Cardiac fibroblast (primary cell): ENCODE measurements around the gene ZNF316.

Experiments
- DNase-seq, 2 donors: peaks; one replicate each; pipeline versions ENCODE4 v3.0.0 to v3.0.0-alpha.2; 2010; ENCODE audit warnings: low read depth in 2 of 2
- H3K4me3 ChIP-seq, 2 donors: replicated peaks in 1 of 2; 1 replicate in 1 of 2; 2 replicates in 1 of 2; pipeline ENCODE4 v1.5.1; 2011; ENCODE audit warnings: low read depth in 2 of 2, low read length in 2 of 2, mild to moderate bottlenecking in 2 of 2, moderate library complexity in 1 of 2
- TF ChIP-seq, protein P1 (sequence below): IDR thresholded peaks from one replicate; pipeline ENCODE4 v1.5.1; 2011; ENCODE audit warnings: low read depth, mild to moderate bottlenecking, low read length, inconsistent platforms

Gene ZNF316

DNA sequence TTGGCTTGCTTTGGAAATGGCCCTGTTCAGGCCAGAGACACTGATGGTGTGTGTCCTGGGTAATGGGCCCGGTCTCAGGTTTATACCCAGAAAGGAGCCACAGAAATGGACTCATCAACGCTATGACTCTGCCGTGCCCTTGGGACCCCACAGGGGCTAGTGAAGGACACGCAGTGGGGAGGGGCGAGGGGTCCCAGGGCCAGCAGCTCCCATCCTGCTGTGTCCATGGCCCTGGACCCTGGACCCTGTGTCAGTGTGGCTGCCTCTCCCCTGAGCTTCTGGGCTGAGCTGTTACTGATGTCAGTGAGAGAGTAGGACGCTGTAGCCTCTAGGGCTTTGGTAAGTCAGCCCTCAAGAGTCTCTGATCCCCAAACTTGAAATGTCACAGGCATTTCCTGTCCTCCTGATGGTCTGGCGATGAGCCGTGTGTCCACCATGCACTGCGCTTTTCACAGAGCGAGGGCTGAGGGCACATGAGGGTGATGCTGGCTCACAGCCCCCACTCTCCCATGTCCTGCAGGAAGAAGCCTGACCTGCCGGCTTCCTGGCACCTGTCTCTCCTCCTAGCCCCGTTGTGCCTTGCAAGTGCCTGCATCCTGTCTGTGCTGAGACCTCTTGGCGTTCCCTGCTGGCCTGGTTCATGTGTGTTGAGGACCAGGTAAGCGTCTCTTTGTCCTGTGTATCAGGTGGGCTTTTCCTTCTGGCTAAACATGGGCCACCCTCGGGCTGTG lies 4.4 kb downstream of the ZNF316 start:
- DNase-seq, result no peak
- no peak overlapping the region for H3K4me3 ChIP-seq
- TF ChIP-seq, protein P1, sequence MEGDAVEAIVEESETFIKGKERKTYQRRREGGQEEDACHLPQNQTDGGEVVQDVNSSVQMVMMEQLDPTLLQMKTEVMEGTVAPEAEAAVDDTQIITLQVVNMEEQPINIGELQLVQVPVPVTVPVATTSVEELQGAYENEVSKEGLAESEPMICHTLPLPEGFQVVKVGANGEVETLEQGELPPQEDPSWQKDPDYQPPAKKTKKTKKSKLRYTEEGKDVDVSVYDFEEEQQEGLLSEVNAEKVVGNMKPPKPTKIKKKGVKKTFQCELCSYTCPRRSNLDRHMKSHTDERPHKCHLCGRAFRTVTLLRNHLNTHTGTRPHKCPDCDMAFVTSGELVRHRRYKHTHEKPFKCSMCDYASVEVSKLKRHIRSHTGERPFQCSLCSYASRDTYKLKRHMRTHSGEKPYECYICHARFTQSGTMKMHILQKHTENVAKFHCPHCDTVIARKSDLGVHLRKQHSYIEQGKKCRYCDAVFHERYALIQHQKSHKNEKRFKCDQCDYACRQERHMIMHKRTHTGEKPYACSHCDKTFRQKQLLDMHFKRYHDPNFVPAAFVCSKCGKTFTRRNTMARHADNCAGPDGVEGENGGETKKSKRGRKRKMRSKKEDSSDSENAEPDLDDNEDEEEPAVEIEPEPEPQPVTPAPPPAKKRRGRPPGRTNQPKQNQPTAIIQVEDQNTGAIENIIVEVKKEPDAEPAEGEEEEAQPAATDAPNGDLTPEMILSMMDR, result no peak

DNA sequence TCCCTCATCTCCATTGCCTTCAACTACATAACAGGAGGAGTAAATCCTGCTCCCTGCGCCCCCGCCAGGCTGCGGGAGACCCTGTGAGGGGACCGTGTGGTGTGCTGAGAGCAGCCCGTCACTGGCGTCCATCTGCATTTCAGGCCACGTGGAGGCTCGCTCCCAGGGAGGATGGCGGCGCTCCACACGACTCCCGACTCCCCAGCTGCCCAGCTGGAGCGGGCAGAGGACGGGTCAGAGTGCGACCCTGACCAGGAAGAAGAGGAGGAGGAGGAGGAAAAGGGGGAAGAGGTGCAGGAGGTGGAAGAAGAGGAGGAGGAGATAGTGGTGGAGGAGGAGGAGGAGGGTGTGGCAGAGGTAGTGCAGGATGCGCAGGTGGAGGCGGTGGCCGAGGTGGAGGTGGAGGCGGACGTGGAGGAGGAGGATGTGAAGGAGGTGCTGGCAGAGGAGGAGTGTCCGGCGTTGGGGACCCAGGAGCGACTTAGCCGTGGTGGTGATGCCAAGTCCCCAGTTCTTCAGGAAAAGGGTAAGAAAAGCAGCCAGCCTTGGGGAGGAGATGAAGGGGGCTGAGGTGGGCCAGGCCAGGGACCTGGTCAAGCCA lies 5.2 kb downstream of the ZNF316 start:
- no peak for DNase-seq
- TF ChIP-seq, protein P1, result no peak
- no peak overlapping the region for H3K4me3 ChIP-seq

DNA sequence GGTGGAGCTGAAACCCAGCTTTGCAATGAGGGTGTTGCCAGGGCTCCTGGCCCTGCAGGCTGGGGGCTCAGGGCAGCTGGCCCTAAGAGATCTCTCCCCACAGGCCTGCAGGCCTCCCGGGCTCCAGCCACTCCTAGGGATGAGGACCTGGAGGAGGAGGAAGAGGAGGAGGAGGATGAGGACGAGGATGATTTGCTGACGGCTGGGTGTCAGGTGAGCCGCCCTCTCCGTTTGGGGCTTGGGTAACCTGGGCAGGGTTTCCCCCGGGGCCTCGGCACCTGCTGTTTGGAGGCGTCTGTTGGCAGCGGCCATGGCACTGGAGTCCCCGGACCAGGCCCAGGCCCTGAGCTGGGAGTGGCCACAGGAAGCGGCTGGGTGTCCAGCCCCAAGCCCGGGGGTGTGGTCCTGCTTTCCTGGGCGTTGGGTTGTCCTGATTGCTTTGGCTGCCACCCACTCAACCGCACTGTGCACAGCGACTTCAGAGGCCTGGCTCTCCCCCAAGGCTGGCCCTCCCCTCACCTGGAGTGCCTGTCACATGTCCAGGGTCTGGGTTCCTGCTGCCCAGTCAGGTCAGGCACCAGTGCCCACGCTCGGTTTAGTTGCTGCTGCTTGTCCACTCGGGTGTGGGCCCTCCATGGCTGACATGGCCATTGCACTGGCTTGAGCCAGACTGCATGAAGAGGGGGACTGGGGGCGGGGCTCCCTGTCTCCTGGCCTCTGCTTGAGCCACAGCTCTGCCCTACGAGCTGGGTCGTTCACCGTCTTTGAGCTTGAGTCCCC lies 5.9 kb downstream of the ZNF316 start:
- DNase-seq, result no peak
- H3K4me3 ChIP-seq, result no peak overlapping the region
- TF ChIP-seq, protein P1, result no peak

DNA sequence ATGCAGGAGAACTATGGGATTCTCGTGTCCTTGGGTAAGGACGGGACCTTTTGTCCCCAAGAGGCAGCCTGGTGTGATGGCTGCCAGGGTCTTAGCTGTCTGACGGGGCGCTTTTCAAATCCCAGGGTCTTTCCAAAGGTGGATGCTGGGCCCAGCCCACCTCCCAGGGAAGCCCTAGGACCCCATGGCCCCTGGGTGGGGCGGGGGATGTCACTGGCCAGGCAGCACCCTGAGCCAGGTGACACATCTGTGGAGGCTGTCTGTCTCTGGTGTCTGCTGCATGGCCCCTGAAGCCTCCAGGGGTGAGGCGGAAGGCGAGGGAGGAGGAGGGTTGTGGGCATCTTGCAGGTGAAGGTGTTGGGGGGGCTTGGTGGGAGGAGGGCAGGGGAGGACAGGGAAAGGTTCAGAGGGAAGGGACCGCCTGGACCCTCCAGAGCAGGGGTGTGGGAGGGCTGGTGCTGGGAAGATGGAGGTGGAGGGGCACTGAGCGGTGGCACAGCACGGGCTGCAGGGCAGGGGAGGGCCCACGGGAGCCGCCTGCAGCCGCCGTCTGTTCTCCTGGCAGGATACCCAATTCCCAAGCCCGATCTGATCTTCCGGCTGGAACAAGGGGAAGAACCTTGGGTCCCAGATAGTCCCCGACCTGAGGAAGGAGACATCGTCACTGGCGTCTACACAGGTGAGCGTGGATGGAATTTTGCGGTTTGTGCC lies 7.0 kb downstream of the ZNF316 start:
- DNase-seq, result no peak
- TF ChIP-seq, protein P1, result no peak
- no peak overlapping the region for H3K4me3 ChIP-seq

DNA sequence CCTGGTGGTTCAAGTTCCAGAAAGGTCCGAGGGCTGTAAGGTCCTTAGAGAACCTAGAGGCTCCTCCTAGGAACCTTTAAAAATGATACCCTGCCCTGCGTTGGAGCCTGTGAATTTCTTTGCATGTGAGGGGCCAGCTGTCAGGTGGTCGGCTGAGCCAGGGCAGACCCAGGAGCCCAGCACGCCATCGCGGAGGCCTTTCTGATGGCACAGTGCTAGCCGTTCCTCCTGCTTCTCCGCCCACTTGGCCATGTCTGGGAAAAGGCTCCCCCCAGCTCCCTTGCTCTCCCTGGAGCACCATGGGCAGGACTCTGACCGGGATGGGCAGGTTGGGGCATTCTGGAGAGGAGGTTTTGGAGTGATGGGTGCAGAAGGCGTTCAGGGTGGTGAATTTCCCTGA lies 7.6 kb downstream of the ZNF316 start:
- no peak for DNase-seq
- no peak overlapping the region for H3K4me3 ChIP-seq
- TF ChIP-seq, protein P1, result no peak

DNA sequence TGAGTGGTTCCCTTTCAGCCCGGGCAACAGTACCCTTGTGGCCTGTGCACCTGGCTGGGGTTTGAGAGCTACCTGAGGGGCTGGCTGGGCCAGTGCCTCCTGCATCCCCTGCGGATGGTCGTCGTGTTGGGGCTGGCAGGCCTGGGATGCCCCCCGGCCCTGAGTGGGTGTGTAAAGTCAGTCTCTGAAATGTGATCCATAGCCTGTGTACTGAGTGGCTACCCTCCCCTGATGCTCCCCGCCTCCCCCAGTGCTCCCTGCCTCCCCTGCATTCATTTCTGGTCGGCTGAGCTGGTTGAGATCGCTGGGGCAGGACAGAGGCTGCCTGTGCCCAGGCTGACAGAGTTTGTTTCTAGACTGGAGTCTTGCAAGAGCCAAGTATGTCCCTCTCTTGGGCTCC lies 9.3 kb downstream of the ZNF316 start:
- H3K4me3 ChIP-seq, result no peak overlapping the region
- TF ChIP-seq, protein P1, result no peak
- DNase-seq, result no peak
